Spleen (tissue), 11 donors: ENCODE measurements around the gene MICAL2. TPM values are rescaled to one million over a fixed set of nuclear protein-coding genes. Genes with fewer than 3 reads are reported as not detected.

Source experiments
- DNase-seq: peaks from one replicate; pipeline ENCODE4 v3.0.0-alpha.2; 2020
- H3K27ac ChIP-seq, 8 donors: fragments of 200-600 bp; sonication (generic) in 7 of 8; 1 replicate in 4 of 8; 2 replicates in 4 of 8; pipeline versions ENCODE4 v1.5.0 to v1.8.0; 2016 to 2021; ENCODE audit warnings: inconsistent platforms in 4 of 8, mild to moderate bottlenecking in 4 of 8, moderate library complexity in 1 of 8
- H3K27me3 ChIP-seq, 7 donors: fragments of 200-600 bp; sonication (generic) in 6 of 7; replicated peaks in 1 of 7; 1 replicate in 4 of 7; 2 replicates in 3 of 7; pipeline versions ENCODE4 v1.5.0 to v1.8.0; 2016 to 2021; ENCODE audit warnings: inconsistent platforms in 3 of 7, mild to moderate bottlenecking in 1 of 7
- H3K36me3 ChIP-seq, 6 donors: fragments of 200-600 bp; sonication (generic) in 5 of 6; 1 replicate in 4 of 6; 2 replicates in 2 of 6; pipeline versions ENCODE4 v1.5.0 to v1.8.0; 2016 to 2021; ENCODE audit warnings: inconsistent platforms in 2 of 6
- H3K4me1 ChIP-seq, 6 donors: fragments of 200-600 bp; sonication (generic) in 5 of 6; 1 replicate in 3 of 6; 2 replicates in 3 of 6; pipeline versions ENCODE4 v1.5.0 to v1.8.0; 2016 to 2021; ENCODE audit warnings: inconsistent platforms in 3 of 6
- H3K4me3 ChIP-seq, 8 donors: fragments of 200-600 bp; sonication (generic) in 7 of 8; 1 replicate in 4 of 8; 2 replicates in 4 of 8; pipeline versions ENCODE4 v1.5.0 to v1.8.0; 2016 to 2021; ENCODE audit warnings: inconsistent platforms in 4 of 8, mild to moderate bottlenecking in 4 of 8, moderate library complexity in 2 of 8
- H3K9me3 ChIP-seq, 8 donors: fragments of 200-600 bp; sonication (generic) in 7 of 8; 1 replicate in 4 of 8; 2 replicates in 4 of 8; pipeline versions ENCODE4 v1.5.0 to v1.8.0; 2016 to 2021; ENCODE audit warnings: inconsistent platforms in 4 of 8
- CTCF ChIP-seq, 11 experiments: fragments of 200-600 bp in 7 of 11; fragments of 450-650 bp in 4 of 11; sonication (generic) in 4 of 11; IDR thresholded peaks in 8 of 11; conservative IDR thresholded peaks in 3 of 11; 1 replicate in 7 of 11; 2 replicates in 4 of 11; pipeline versions ENCODE4 v1.4.0 to v1.8.0; 2016 to 2021; ENCODE audit warnings: antibody characterized with exemption in 11 of 11, inconsistent platforms in 4 of 11, mild to moderate bottlenecking in 1 of 11
- POLR2A ChIP-seq, 3 donors: fragments of 450-650 bp; IDR thresholded peaks; one replicate each; pipeline ENCODE4 v1.5.1; 2017; ENCODE audit warnings: antibody characterized with exemption in 3 of 3, mild to moderate bottlenecking in 1 of 3
- POLR2AphosphoS5 ChIP-seq, 3 donors: sonication (generic); formaldehyde crosslinking; IDR thresholded peaks; one replicate each; pipeline ENCODE4 v1.5.1; 2017; ENCODE audit warnings: antibody characterized with exemption in 3 of 3
- WGBS, 5 donors: extraction: QIAGEN DNeasy Blood & Tissue Kit in 3 of 5; methylation state at CpG; one replicate each; pipeline versions ENCODE4 v1.1.5 to v1.1.7; 2013 to 2018; 5-methylcytosine and 5-hydroxymethylcytosine counted together
- intact Hi-C: fragments of 100-400 bp; cut with DNase I; formaldehyde crosslinking; loops from one replicate; pipeline ENCODE4 v1.15.0; 2023; ENCODE audit warnings: low total_unique reads
- polyA plus RNA-seq, 3 donors: library from polyadenylated mRNA; stranded (reverse); fragments of 200-250 nt; gene quantifications; one replicate each; pipeline ENCODE4 v1.2.1, GENCODE V29; 2013
- total RNA-seq, 7 donors: library from RNA; depleted of rRNA in 3 of 7; stranded (reverse); fragments of >200 nt in 3 of 7; fragmentation: NEBNext Ultra II Directional in 4 of 7; extraction: Animal tissue kit (Norgen Biotek cat#: 25700) in 4 of 7; gene quantifications; one replicate each; pipeline versions ENCODE4 v1.1.0 to v1.2.1, GENCODE V29; 2016 to 2021
- donor health status: healthy with polysubstance abuse.
- donor health status: DM: no; HTN: no; CAD: no; lungs with moderate emphysema.
- donor health status: DM: no; HTN: no; CAD: no.
- donor health status: Bipolar disorder and iron deficiency.
- donor health status: healthy.
- donor health status: DM: no; HTN: no; CAD: no.
- donor health status: DM: yes; HTN: yes; CAD: no.

MICAL2 gene
- total and polyA plus RNA-seq, 10 donors, result 1.9 to 50.8 (median 32.3) TPM

- Histone ChIP-seq H3K4me1 (peaks cover 0 to 25% (median 6%) of the 10 kb centered on the region in 6 donors), H3K4me3 (no peak overlapping the region), H3K9me3 (no peaks in the 10 kb centered on the region), H3K27ac (peak overlapping the region in 2 of 8 donors; percentile 13 to 36), H3K36me3 (peaks cover 0 to 12% (median 0%) of the 10 kb centered on the region in 6 donors), H3K27me3 (no peaks in the 10 kb centered on the region)
- intact Hi-C loops, result no loop called here
- TF ChIP-seq POLR2AphosphoS5 (IDR thresholded peaks at IDR 0.05) (no peak), CTCF (IDR thresholded peaks at IDR 0.05 in 8 of 11, conservative IDR thresholded peaks at IDR 0.05 in 3 of 11) (no peak), POLR2A (IDR thresholded peaks at IDR 0.05) (no peak)
- WGBS, 5 donors, result 67 to 83% (median 75%) methylated on average over 12 to 13 of the region's 13 CpGs
- peak; percentile 11 for DNase-seq
These were observed 27.7 kb downstream of the MICAL2 start for GRCh38 chr11:12137938-12138731.

GRCh38 chr11:12139144-12139881 lies 28.9 kb downstream of the MICAL2 start:
- Histone ChIP-seq H3K4me1 (peaks cover 0 to 16% (median 4%) of the 10 kb centered on the region in 6 donors), H3K36me3 (peaks cover 0 to 12% (median 0%) of the 10 kb centered on the region in 6 donors), H3K27me3 (no peaks in the 10 kb centered on the region), H3K27ac (peak overlapping the region in 2 of 8 donors; percentile 13 to 36), H3K9me3 (no peaks in the 10 kb centered on the region), H3K4me3 (no peak overlapping the region)
- WGBS, 5 donors, result 70 to 85% (median 78%) methylated on average over 12 of the region's 12 CpGs
- DNase-seq, result peak; percentile 61
- TF ChIP-seq POLR2A (IDR thresholded peaks at IDR 0.05) (no peak), CTCF (IDR thresholded peaks at IDR 0.05 in 8 of 11, conservative IDR thresholded peaks at IDR 0.05 in 3 of 11) (no peak), POLR2AphosphoS5 (IDR thresholded peaks at IDR 0.05) (no peak)
- intact Hi-C loops, result no loop called here

GRCh38 chr11:12140186-12140793 lies 29.9 kb downstream of the MICAL2 start:
- no peak for TF ChIP-seq CTCF (IDR thresholded peaks at IDR 0.05 in 8 of 11, conservative IDR thresholded peaks at IDR 0.05 in 3 of 11)
- TF ChIP-seq POLR2A (IDR thresholded peaks at IDR 0.05), result no peak
- no peak for TF ChIP-seq POLR2AphosphoS5 (IDR thresholded peaks at IDR 0.05)
- DNase-seq, result no peak
- H3K4me3 ChIP-seq, result no peak overlapping the region
- no peaks in the 10 kb centered on the region for H3K27me3 ChIP-seq
- 88 to 96% (median 93%) methylated on average over 3 of the region's 3 CpGs for WGBS, 5 donors
- no peak overlapping the region for H3K27ac ChIP-seq
- peaks cover 0 to 12% (median 0%) of the 10 kb centered on the region in 6 donors for H3K36me3 ChIP-seq
- no peaks in the 10 kb centered on the region for H3K9me3 ChIP-seq
- intact Hi-C loops, result no loop called here
- H3K4me1 ChIP-seq, result peaks cover 0 to 15% (median 2%) of the 10 kb centered on the region in 6 donors
